GM10847 (cell line): ENCODE measurements around the gene LTB4R.
A peak's percentile ranks its signal among the peaks of the same experiment; 100 is the strongest.

Experiments
- POLR2A ChIP-seq: IDR thresholded peaks from 2 replicates; pipeline ENCODE4 v1.6.1; 2011; ENCODE audit not compliant: insufficient read length; ENCODE audit errors: extremely low read depth

Gene LTB4R

GRCh38 chr14:24289649-24290280 is 21.5 kb upstream of the LTB4R start:
- no peak for TF ChIP-seq POLR2A

- TF ChIP-seq POLR2A = no peak
Measured at GRCh38 chr14:24290746-24291145, 20.6 kb upstream of the LTB4R start.

GRCh38 chr14:24291446-24292117 is 19.7 kb upstream of the LTB4R start:
- TF ChIP-seq POLR2A = no peak

- TF ChIP-seq POLR2A = no peak
Measured at GRCh38 chr14:24292118-24292807, 19.0 kb upstream of the LTB4R start.

- no peak for TF ChIP-seq POLR2A
Measured at GRCh38 chr14:24293525-24293924, 17.8 kb upstream of the LTB4R start.

- no peak for TF ChIP-seq POLR2A
Measured at GRCh38 chr14:24296341-24297157, 14.8 kb upstream of the LTB4R start.

GRCh38 chr14:24297190-24297964 is 13.9 kb upstream of the LTB4R start:
- TF ChIP-seq POLR2A = no peak

- TF ChIP-seq POLR2A = no peak
Measured at GRCh38 chr14:24298892-24299254, 12.4 kb upstream of the LTB4R start.

GRCh38 chr14:24299255-24300191 is 11.8 kb upstream of the LTB4R start, which contains the start of the genes DHRS1 and NOP9:
TSS of gene DHRS1 (minus strand) at chr14:24299780. CDS start at chr14:24299106, 674 bp downstream.
TSS of gene NOP9 (plus strand) at chr14:24299850. CDS start at chr14:24299955, 105 bp downstream.
- peak; percentile 47 for TF ChIP-seq POLR2A

GRCh38 chr14:24300326-24300980 is 10.8 kb upstream of the LTB4R start:
- TF ChIP-seq POLR2A = no peak

GRCh38 chr14:24304019-24304387 is 7.3 kb upstream of the LTB4R start:
- no peak for TF ChIP-seq POLR2A

GRCh38 chr14:24307156-24307574 is 4.1 kb upstream of the LTB4R start:
- TF ChIP-seq POLR2A = no peak
